HepG2 (cell line): Measurements from ENCODE around the gene IZUMO4. TPM values are rescaled to one million over a fixed set of nuclear protein-coding genes. Genes with fewer than 3 reads are reported as not detected.

ENCODE experiments used
- CC2D1A ChIP-seq: sonication (generic); formaldehyde crosslinking; IDR thresholded peaks from 2 replicates; pipeline ENCODE4 v1.8.1; 2023; ENCODE audit warnings: mild to moderate bottlenecking, missing genetic modification reagents
- ETV6 ChIP-seq: sonication (generic); formaldehyde crosslinking; conservative IDR thresholded peaks from 2 replicates; pipeline ENCODE4 v1.4.0; 2020; ENCODE audit warnings: missing genetic modification reagents
- HNRNPL ChIP-seq: fragments of 200-400 bp; formaldehyde crosslinking; IDR thresholded peaks from 2 replicates; pipeline ENCODE4 v1.6.1; 2017; ENCODE audit warnings: mild to moderate bottlenecking, low read depth, low read length
- ISL2 ChIP-seq: sonication (generic); formaldehyde crosslinking; IDR thresholded peaks from 2 replicates; pipeline ENCODE4 v1.5.0; 2020; ENCODE audit warnings: missing genetic modification reagents
- KDM5A ChIP-seq: fragments of 200-600 bp; sonication (generic); IDR thresholded peaks from 2 replicates; pipeline ENCODE4 v1.7.0; 2018; ENCODE audit warnings: antibody characterized with exemption, mild to moderate bottlenecking, low read length, borderline replicate concordance
- MAFK ChIP-seq, 2 experiments: IDR thresholded peaks in 1 of 2; conservative IDR thresholded peaks in 1 of 2; 2 replicates each; pipeline ENCODE4 v1.6.1; 2011; ENCODE audit warnings: improper control_type of control experiment in 2 of 2, low read length in 2 of 2
- MIER3 ChIP-seq: IDR thresholded peaks from 2 replicates; pipeline ENCODE4 v1.6.1; 2016; ENCODE audit warnings: missing compliant biosample characterization, borderline replicate concordance
- MYC ChIP-seq: sonication (generic); formaldehyde crosslinking; IDR thresholded peaks from 2 replicates; pipeline ENCODE4 v1.9.0; 2021; ENCODE audit warnings: missing genetic modification reagents, borderline replicate concordance
- NFRKB ChIP-seq: fragments of 450-650 bp; IDR thresholded peaks from 2 replicates; pipeline ENCODE4 v1.6.1; 2017
- SP5 ChIP-seq: IDR thresholded peaks from 2 replicates; pipeline ENCODE4 v1.6.1; 2016; ENCODE audit warnings: low read depth, borderline replicate concordance
- TBP ChIP-seq: sonication (generic); formaldehyde crosslinking; IDR thresholded peaks from 2 replicates; pipeline ENCODE4 v1.5.0; 2020; ENCODE audit warnings: missing genetic modification reagents
- ZFP37 ChIP-seq: sonication (generic); formaldehyde crosslinking; IDR thresholded peaks from 2 replicates; pipeline ENCODE4 v1.4.0; 2020; ENCODE audit warnings: missing genetic modification reagents, borderline replicate concordance
- ZNF326 ChIP-seq: sonication (generic); formaldehyde crosslinking; IDR thresholded peaks from 2 replicates; pipeline ENCODE4 v1.4.0; 2020; ENCODE audit warnings: missing genetic modification reagents, borderline replicate concordance
- ZNF44 ChIP-seq: sonication (generic); formaldehyde crosslinking; IDR thresholded peaks from 2 replicates; pipeline ENCODE4 v1.5.1; 2020; ENCODE audit warnings: mild to moderate bottlenecking, missing genetic modification reagents
- ZNF530 ChIP-seq: sonication (generic); formaldehyde crosslinking; IDR thresholded peaks from 2 replicates; pipeline ENCODE4 v1.5.0; 2020; ENCODE audit warnings: low read depth, mild to moderate bottlenecking, missing genetic modification reagents
- ZNF652 ChIP-seq: IDR thresholded peaks from 2 replicates; pipeline ENCODE4 v1.6.1; 2016; ENCODE audit warnings: low read depth, borderline replicate concordance
- ZNF747 ChIP-seq: sonication (generic); formaldehyde crosslinking; IDR thresholded peaks from 2 replicates; pipeline ENCODE4 v1.8.1; 2023; ENCODE audit warnings: missing genetic modification reagents, mild to moderate bottlenecking, borderline replicate concordance
- polyA plus RNA-seq, 8 experiments: library from polyadenylated mRNA; depleted of rRNA in 3 of 8; stranded (reverse) in 7 of 8; unstranded in 1 of 8; fragments of >200 nt; fragmentation: Illumina TruSeq in 4 of 8; extraction: Trizol in 4 of 8; gene quantifications; 2 replicates each; pipeline versions ENCODE4 v1.2.1 to v1.2.3, GENCODE V29; 2011 to 2016; ENCODE audit warnings: low read depth in 4 of 8, missing spikeins in 1 of 8, mixed read lengths in 1 of 8; ENCODE audit not compliant: insufficient read depth in 1 of 8
- total RNA-seq, 5 experiments: library from RNA; depleted of rRNA; stranded (reverse); fragments of >200 nt; fragmentation: Illumina TruSeq; extraction: Trizol; gene quantifications; 2 replicates each; pipeline ENCODE4 v1.2.3, GENCODE V29; 2016; ENCODE audit warnings: low read depth in 1 of 5
- TF ChIP-seq, protein P1 (sequence below): sonication (generic); formaldehyde crosslinking; conservative IDR thresholded peaks from 2 replicates; pipeline ENCODE4 v1.8.0; 2022; ENCODE audit warnings: low read depth, missing genetic modification reagents
- TF ChIP-seq, protein P2 (sequence below): sonication (generic); formaldehyde crosslinking; conservative IDR thresholded peaks from 2 replicates; pipeline ENCODE4 v1.4.0; 2020; ENCODE audit warnings: missing genetic modification reagents
- TF ChIP-seq, protein P3 (sequence below): sonication (generic); formaldehyde crosslinking; IDR thresholded peaks from 2 replicates; pipeline ENCODE4 v1.4.0; 2020; ENCODE audit warnings: low read depth, missing genetic modification reagents
- TF ChIP-seq, protein P4 (sequence below): sonication (generic); formaldehyde crosslinking; IDR thresholded peaks from 2 replicates; pipeline ENCODE4 v1.8.1; 2022; ENCODE audit warnings: mild to moderate bottlenecking, missing genetic modification reagents

IZUMO4 gene
- total and polyA plus RNA-seq, 2 of the 13 experiments (the other 11 are each of a cell fraction or from before 2014, with no cell fraction given), result 0.77 to 3.9 TPM

DNA sequence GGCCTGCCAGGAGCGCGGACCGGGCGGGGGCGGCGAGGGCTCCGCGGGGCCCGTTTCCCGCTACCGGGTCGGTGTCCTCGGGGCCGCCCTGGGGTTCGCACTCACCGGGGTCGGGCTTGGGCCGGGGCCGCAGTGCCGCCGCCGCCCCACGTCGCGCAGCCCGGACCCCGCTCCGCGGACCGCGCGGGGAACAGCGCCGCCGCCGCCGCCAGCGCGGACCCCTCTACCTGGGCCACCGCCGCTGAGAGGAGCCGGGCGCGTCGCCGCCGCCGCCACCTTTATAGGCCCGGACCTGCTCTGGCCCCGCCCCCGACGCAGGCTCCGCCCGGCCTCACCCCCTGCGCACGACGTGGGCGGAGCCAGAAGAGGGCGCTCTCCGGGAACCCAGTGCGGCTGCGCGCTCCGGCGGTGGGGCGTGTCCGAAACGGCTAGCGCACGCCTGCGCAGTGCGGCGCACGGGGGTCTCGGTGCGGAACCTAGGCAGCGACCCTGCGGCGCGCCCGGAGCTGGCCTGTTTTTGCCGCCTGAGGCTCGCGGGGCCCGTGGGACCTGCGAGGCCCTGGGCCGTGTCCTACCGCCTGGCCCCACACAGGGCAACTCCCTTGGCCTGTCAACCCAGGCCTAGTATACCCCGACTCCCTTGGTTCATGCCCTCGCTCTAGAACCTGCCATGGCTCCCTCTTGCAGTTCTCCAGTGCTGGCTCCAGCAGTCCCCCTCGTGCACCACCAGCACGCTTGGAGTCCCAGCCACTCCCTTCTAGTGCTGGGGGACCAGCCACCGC is 45.5 kb upstream of the IZUMO4 start, which contains the start of gene MKNK2 (continued):
- TF ChIP-seq ZNF652 (CRISPR knock-in tag) (no peak), ISL2 (CRISPR knock-in tag) (no peak), MIER3 (no peak), ZNF44 (CRISPR knock-in tag) (no peak), NFRKB (no peak), MAFK (conservative IDR thresholded peaks at IDR 0.05 in 1 of 2, IDR thresholded peaks at IDR 0.05 in 1 of 2; ENCODE audit: low read length in 2 of 2) (no peak), ETV6 (0 out of 2 replicates have a peak, but pooled peaks have one; percentile 11), SP5 (CRISPR knock-in tag) (peak; percentile 58; the same call in 1 of the 2 replicates), TBP (CRISPR knock-in tag) (peak; percentile 79; the same call in 1 of the 2 replicates), ZNF747 (CRISPR knock-in tag) (peak; percentile 70; the same call in 1 of the 2 replicates), ZFP37 (CRISPR knock-in tag) (no peak), CC2D1A (no peak), KDM5A (no peak), ZNF530 (no peak), HNRNPL (no peak), ZNF326 (CRISPR knock-in tag) (no peak), MYC (CRISPR knock-in tag) (peak; percentile 59; the same call in 1 of the 2 replicates)
- TF ChIP-seq, protein P1, sequence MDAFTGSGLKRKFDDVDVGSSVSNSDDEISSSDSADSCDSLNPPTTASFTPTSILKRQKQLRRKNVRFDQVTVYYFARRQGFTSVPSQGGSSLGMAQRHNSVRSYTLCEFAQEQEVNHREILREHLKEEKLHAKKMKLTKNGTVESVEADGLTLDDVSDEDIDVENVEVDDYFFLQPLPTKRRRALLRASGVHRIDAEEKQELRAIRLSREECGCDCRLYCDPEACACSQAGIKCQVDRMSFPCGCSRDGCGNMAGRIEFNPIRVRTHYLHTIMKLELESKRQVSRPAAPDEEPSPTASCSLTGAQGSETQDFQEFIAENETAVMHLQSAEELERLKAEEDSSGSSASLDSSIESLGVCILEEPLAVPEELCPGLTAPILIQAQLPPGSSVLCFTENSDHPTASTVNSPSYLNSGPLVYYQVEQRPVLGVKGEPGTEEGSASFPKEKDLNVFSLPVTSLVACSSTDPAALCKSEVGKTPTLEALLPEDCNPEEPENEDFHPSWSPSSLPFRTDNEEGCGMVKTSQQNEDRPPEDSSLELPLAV (CRISPR knock-in tag), result no peak
- TF ChIP-seq, protein P2, sequence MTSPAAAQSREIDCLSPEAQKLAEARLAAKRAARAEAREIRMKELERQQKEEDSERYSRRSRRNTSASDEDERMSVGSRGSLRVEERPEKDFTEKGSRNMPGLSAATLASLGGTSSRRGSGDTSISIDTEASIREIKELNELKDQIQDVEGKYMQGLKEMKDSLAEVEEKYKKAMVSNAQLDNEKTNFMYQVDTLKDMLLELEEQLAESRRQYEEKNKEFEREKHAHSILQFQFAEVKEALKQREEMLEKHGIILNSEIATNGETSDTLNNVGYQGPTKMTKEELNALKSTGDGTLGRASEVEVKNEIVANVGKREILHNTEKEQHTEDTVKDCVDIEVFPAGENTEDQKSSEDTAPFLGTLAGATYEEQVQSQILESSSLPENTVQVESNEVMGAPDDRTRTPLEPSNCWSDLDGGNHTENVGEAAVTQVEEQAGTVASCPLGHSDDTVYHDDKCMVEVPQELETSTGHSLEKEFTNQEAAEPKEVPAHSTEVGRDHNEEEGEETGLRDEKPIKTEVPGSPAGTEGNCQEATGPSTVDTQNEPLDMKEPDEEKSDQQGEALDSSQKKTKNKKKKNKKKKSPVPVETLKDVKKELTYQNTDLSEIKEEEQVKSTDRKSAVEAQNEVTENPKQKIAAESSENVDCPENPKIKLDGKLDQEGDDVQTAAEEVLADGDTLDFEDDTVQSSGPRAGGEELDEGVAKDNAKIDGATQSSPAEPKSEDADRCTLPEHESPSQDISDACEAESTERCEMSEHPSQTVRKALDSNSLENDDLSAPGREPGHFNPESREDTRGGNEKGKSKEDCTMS (CRISPR knock-in tag), result no peak
- TF ChIP-seq, protein P3, sequence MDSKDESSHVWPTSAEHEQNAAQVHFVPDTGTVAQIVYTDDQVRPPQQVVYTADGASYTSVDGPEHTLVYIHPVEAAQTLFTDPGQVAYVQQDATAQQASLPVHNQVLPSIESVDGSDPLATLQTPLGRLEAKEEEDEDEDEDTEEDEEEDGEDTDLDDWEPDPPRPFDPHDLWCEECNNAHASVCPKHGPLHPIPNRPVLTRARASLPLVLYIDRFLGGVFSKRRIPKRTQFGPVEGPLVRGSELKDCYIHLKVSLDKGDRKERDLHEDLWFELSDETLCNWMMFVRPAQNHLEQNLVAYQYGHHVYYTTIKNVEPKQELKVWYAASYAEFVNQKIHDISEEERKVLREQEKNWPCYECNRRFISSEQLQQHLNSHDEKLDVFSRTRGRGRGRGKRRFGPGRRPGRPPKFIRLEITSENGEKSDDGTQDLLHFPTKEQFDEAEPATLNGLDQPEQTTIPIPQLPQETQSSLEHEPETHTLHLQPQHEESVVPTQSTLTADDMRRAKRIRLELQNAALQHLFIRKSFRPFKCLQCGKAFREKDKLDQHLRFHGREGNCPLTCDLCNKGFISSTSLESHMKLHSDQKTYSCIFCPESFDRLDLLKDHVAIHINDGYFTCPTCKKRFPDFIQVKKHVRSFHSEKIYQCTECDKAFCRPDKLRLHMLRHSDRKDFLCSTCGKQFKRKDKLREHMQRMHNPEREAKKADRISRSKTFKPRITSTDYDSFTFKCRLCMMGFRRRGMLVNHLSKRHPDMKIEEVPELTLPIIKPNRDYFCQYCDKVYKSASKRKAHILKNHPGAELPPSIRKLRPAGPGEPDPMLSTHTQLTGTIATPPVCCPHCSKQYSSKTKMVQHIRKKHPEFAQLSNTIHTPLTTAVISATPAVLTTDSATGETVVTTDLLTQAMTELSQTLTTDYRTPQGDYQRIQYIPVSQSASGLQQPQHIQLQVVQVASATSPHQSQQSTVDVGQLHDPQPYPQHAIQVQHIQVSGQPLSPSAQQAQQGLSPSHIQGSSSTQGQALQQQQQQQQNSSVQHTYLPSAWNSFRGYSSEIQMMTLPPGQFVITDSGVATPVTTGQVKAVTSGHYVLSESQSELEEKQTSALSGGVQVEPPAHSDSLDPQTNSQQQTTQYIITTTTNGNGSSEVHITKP (CRISPR knock-in tag), result no peak
- TF ChIP-seq, protein P4, sequence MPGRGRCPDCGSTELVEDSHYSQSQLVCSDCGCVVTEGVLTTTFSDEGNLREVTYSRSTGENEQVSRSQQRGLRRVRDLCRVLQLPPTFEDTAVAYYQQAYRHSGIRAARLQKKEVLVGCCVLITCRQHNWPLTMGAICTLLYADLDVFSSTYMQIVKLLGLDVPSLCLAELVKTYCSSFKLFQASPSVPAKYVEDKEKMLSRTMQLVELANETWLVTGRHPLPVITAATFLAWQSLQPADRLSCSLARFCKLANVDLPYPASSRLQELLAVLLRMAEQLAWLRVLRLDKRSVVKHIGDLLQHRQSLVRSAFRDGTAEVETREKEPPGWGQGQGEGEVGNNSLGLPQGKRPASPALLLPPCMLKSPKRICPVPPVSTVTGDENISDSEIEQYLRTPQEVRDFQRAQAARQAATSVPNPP (CRISPR knock-in tag), result no peak
